HPDE6-E6E7 (cell line): ENCODE data around the gene CYP17A1.
"Not testable (repeated sequence)": the region's sequence is repeated elsewhere in the genome, so short reads cannot be mapped to it uniquely, and the experiment has no call there.

Experiments used
- DNase-seq: peaks from one replicate; pipeline ENCODE4 v3.0.0; 2011; ENCODE audit warnings: missing footprints; ENCODE audit errors: extremely low spot score

The CYP17A1 gene

GRCh38 chr10:102837230-102837721 lies at the start of gene CYP17A1:
CYP17A1 (minus strand) TSS chr10:102837413; CDS start chr10:102837361, 52 bp downstream.
- no peak for DNase-seq

DNA sequence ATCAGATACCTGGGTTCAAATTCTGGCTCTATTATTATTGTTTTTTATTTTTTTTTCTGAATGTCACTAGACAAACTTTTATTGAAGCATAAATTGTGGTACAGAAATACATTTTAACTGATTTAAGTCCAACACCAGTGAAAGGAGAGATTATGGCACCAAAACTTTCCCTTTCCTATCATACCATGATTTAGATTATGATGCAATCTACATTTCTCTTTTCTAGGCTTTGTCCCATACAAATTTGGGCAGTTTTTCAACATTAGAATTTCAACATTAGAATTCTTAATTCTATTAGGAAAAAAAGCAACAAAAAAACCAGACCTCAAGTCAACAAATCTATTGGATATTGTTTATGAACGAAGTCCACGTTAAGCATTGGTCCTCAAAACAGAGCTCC lies 43.0 kb upstream of the CYP17A1 start:
- no peak for DNase-seq

GRCh38 chr10:102878629-102879028 lies 41.4 kb upstream of the CYP17A1 start:
- no peak for DNase-seq

GRCh38 chr10:102876747-102877153 lies 39.5 kb upstream of the CYP17A1 start:
- DNase-seq = no peak

DNA sequence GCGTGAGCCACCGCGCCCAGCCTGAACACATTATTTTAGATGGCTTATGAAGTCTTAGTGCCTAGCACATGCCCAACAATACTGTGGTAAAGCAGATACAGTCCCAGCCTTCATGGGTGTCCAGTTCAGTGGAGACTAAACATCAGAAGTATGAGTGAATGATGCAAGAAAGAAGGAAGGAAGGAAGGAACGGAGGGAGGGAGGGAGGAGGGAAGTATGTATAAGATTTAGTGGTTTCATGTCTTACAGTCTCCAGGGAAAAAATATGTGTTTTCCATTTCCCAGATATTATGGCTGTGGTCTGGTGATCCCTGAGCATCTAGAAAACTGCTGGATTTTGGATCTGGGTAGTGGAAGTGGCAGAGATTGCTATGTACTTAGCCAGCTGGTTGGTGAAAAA lies 35.0 kb upstream of the CYP17A1 start:
- DNase-seq = no peak

- no peak for DNase-seq
These were observed 33.0 kb upstream of the CYP17A1 start for GRCh38 chr10:102870221-102870620.

GRCh38 chr10:102869258-102870198 lies 32.3 kb upstream of the CYP17A1 start, which contains the start of gene AS3MT:
AS3MT (plus strand) TSS chr10:102869470; CDS start chr10:102869593, 123 bp downstream.
- DNase-seq = no peak

- DNase-seq = no peak
These were observed 31.7 kb upstream of the CYP17A1 start for GRCh38 chr10:102868911-102869257.

GRCh38 chr10:102865620-102866019 lies 28.4 kb upstream of the CYP17A1 start:
- DNase-seq = no peak

DNA sequence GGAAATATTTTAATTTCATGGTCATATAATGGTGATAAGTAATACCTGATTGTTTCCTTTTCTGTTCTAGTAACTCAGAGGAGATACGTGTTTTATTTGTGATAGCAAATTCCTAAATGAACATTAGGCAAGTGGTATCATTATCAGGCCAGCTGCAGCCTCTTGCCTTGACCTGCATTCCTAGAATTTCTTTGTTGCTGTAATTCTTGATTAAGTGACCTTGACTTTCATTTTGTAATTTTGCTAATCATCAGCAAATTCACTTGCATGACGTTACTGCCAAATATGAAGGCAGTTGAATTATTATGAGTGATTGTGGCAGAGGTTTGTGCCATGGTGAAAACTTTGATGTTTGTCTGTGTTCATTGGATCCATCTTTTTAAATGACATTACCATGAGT lies 26.4 kb upstream of the CYP17A1 start:
- DNase-seq = no peak

DNA sequence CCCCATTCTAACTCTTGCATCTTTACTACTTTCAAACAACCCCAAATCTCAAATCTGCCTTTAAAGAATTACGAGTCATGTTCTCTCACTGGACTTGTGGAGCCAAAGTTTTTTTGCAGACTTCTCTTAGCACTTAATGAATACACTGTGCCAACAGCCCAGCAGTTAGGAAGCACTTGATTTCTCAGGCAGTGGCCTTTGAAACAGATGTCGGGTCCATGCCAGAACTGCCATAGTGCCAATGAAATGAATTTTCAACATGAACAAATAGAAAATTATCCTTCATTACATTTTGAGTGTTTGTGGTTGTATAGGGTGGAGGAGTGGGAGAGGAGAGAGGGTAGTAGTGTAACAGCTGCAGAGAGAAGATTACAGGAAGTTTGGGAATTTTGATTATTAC lies 22.7 kb upstream of the CYP17A1 start:
- DNase-seq = no peak

DNA sequence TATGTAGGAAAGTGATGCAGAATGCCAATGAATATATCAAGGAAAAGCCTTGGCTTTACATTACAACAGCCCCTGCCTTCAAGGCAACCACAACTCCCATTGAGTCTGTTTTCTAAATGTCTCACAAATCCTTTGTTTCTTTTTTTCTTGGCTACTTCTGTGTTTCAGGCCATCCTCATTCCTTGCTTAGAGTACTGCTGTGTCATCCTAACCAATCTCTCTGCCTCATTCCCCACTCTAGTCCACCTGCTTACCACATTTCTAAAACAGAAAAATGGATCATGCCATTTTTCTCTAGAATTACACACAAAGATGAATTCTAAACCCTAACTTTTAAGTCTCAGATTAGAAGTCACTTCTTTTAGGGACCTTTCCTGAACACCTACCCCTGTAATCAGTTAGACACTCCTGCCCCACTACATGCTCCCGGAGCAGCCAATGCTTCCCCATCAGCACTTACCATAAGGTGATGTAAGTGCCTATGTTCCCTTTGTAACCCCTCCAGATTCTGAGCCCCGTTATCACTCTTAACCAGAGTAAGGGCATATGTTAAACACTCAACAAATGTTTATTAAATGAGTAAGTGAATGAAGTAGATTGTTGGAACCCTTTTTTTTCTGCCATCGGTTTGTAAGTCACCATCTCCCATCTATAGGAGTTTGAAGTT lies 19.7 kb upstream of the CYP17A1 start:
- DNase-seq = no peak

- peak; percentile 51 for DNase-seq
These were observed 18.7 kb upstream of the CYP17A1 start for GRCh38 chr10:102855731-102856436.

GRCh38 chr10:102853237-102853636 lies 16.0 kb upstream of the CYP17A1 start:
- not testable (repeated sequence) for DNase-seq

DNA sequence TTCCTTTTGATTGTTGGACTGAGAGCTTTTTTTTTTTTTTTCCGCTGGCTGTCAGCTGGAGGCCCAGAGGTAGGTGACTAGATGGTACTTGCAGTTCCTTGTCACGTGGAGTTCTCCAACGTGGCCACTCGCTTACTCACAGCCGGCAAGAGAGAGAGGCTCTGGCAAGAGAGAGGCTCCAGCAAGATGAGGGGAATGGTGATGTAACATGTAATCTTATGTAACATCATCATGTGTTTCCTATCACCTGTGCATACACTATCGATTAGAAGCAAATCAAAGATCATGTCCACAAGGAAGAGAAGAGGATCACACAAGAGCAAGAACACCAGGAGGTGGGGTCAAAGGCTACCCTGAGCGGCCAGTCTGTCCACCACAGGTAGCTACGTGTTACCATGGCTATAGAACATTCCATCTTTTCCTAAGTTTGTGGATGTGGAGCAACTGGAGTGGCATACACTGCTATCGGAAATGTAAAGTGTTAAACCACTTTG lies 12.9 kb upstream of the CYP17A1 start:
- peak; percentile 66 for DNase-seq

- no peak for DNase-seq
These were observed 8.2 kb upstream of the CYP17A1 start for GRCh38 chr10:102845352-102845902.

DNA sequence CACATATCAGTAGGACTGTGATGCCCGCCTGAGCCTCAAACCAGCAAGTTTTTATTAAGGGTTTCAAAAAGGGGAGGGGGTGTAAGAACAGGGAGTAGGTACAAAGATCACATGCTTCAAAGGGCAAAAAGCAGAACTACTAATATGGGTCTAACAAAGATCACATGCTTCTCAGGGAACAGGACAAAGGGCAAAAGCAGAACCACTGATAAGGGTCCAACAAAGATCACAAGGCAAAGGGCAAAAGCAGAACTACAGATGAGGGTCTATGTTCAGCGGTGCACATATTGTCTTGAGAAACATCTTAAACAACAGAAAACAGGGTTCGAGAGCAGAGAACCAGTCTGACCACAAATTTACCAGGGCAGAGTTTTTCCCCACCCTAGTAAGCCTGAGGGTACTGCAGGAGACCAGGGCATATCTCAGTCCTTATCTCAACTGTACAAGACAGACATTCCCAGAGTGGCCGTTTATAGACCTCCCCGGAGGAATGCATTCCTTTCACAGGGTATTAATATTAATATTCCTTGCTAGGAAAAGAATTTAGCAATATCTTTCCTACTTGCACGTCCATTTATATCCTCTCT lies 7.1 kb upstream of the CYP17A1 start:
- not testable (repeated sequence) for DNase-seq

GRCh38 chr10:102843139-102843538 lies 5.9 kb upstream of the CYP17A1 start:
- not testable (repeated sequence) for DNase-seq

GRCh38 chr10:102841827-102842345 lies 4.7 kb upstream of the CYP17A1 start:
- DNase-seq = no peak

GRCh38 chr10:102838276-102838927 lies 1.2 kb upstream of the CYP17A1 start:
- DNase-seq = not testable (repeated sequence)
